OCI-LY7 (cell line): ENCODE results near the gene TSPAN10. TPM values are rescaled to one million over a fixed set of nuclear protein-coding genes. Genes with fewer than 3 reads are reported as not detected.

Experiments used
- BruUV-seq: library from RNA; stranded (reverse); fragments of 400-500 nt; replicated peaks from 2 replicates; lab custom pipeline; 2021; lab: Mats Ljungman, UMichigan
- CTCF ChIA-PET: fragments of 300-600 bp; sonication (Branson Sonifier 250); formaldehyde crosslinking; loops from one replicate; lab custom pipeline; 2022; ENCODE audit warnings: antibody characterized with exemption; ENCODE audit not compliant: unreplicated experiment; lab: Charles Lee
- POLR2A ChIA-PET: fragments of 300-600 bp; sonication (Branson Sonifier 250); formaldehyde crosslinking; loops from one replicate; lab custom pipeline; 2022; ENCODE audit warnings: antibody characterized with exemption; lab: Charles Lee
- DNase-seq: peaks from one replicate; pipeline ENCODE4 v3.0.0-alpha.2; 2015; ENCODE audit warnings: low spot score
- H2AFZ ChIP-seq: fragments of 200-600 bp; sonication (generic), shearing (Covaris generic); 2 replicates; pipeline ENCODE4 v1.6.1; 2014; ENCODE audit warnings: mild to moderate bottlenecking, antibody characterized with exemption, low read length, moderate library complexity
- H3K27ac ChIP-seq: fragments of 200-600 bp; sonication (generic); 2 replicates; pipeline ENCODE4 v1.5.1; 2014; ENCODE audit warnings: mixed run types, low read depth, mild to moderate bottlenecking, moderate library complexity, low read length, inconsistent platforms; ENCODE audit not compliant: poor library complexity, severe bottlenecking
- H3K36me3 ChIP-seq: fragments of 200-600 bp; sonication (generic); 2 replicates; pipeline ENCODE4 v1.6.1; 2014; ENCODE audit warnings: mild to moderate bottlenecking, antibody characterized with exemption, low read length, moderate library complexity, mixed read lengths; ENCODE audit not compliant: insufficient read depth
- H3K4me1 ChIP-seq: fragments of 200-600 bp; sonication (generic); 2 replicates; pipeline ENCODE4 v1.5.1; 2014; ENCODE audit warnings: mild to moderate bottlenecking, low read length; ENCODE audit not compliant: insufficient read depth, poor library complexity, severe bottlenecking
- H3K4me2 ChIP-seq: fragments of 200-600 bp; sonication (generic); 2 replicates; pipeline ENCODE4 v1.6.1; 2014; ENCODE audit warnings: mild to moderate bottlenecking, low read length
- H3K4me3 ChIP-seq: fragments of 200-600 bp; sonication (generic); 2 replicates; pipeline ENCODE4 v1.5.1; 2014; ENCODE audit warnings: mild to moderate bottlenecking, low read depth, low read length; ENCODE audit not compliant: poor library complexity, severe bottlenecking
- H3K79me2 ChIP-seq: fragments of 200-600 bp; sonication (generic); 2 replicates; pipeline ENCODE4 v1.6.1; 2016; ENCODE audit warnings: low read depth, mild to moderate bottlenecking, low read length, moderate library complexity, mixed read lengths; ENCODE audit not compliant: insufficient read depth
- H3K9me2 ChIP-seq: fragments of 200-600 bp; sonication (generic); 2 replicates; pipeline ENCODE4 v1.6.1; 2016; ENCODE audit warnings: mild to moderate bottlenecking, low read length, mixed read lengths; ENCODE audit not compliant: insufficient read depth
- H3K9me3 ChIP-seq: fragments of 200-600 bp; sonication (generic); 2 replicates; pipeline ENCODE4 v1.6.1; 2014; ENCODE audit warnings: mild to moderate bottlenecking, mixed run types, low read length, mixed read lengths
- H4K20me1 ChIP-seq: fragments of 200-600 bp; sonication (generic); 2 replicates; pipeline ENCODE4 v1.6.1; 2014; ENCODE audit warnings: mild to moderate bottlenecking, antibody characterized with exemption, low read length, moderate library complexity, mixed read lengths; ENCODE audit not compliant: insufficient read depth
- CTCF ChIP-seq: fragments of 200-600 bp; sonication (generic); conservative IDR thresholded peaks from 2 replicates; pipeline ENCODE4 v1.5.1; 2014; ENCODE audit warnings: mild to moderate bottlenecking, antibody characterized with exemption, low read length, moderate library complexity, mixed read lengths
- EZH2phosphoT487 ChIP-seq: fragments of 200-600 bp; sonication (generic); IDR thresholded peaks from 2 replicates; pipeline ENCODE4 v1.6.1; 2018; ENCODE audit warnings: low read depth, borderline replicate concordance, mild to moderate bottlenecking, mixed run types, antibody characterized with exemption, low read length, moderate library complexity, mixed read lengths
- intact Hi-C: fragments of 100-400 bp; cut with micrococcal nuclease; formaldehyde crosslinking; loops from one replicate; pipeline ENCODE4 v1.10.0; 2022; ENCODE audit not compliant: unreplicated experiment
- total RNA-seq, 2 experiments: library from RNA; depleted of rRNA in 1 of 2; stranded (reverse); fragments of >200 nt in 1 of 2; shearing (Covaris generic) in 1 of 2; gene quantifications; 2 replicates each; pipeline ENCODE4 v1.2.3, GENCODE V29; 2014 to 2022

TSPAN10 gene
- total RNA-seq, 2 experiments from 2014 or later: 0.95 to 2.4 TPM

GRCh38 chr17:81688616-81689015 is 51.6 kb downstream of the TSPAN10 start:
- Histone ChIP-seq H2AFZ (no peak overlapping the region), H3K4me2 (no peak overlapping the region), H3K27ac (no peak overlapping the region), H3K79me2 (peaks cover 25% of the 10 kb centered on the region), H3K4me1 (peaks cover 16% of the 10 kb centered on the region), H3K9me2 (no peaks in the 10 kb centered on the region), H3K36me3 (peaks cover 82% of the 10 kb centered on the region), H3K4me3 (no peak overlapping the region), H3K9me3 (no peaks in the 10 kb centered on the region), H4K20me1 (no peaks in the 10 kb centered on the region; the same call in 1 of the 2 replicates)
- DNase-seq: no peak
- intact Hi-C loops: no loop called here
- ChIA-PET POLR2A (no interaction called here), CTCF (no interaction called here)
- BruUV-seq: no TSS peak
- TF ChIP-seq EZH2phosphoT487 (no peak), CTCF (no peak)

GRCh38 chr17:81690066-81690465 is 53.1 kb downstream of the TSPAN10 start:
- ChIA-PET POLR2A (no interaction called here), CTCF (no interaction called here)
- intact Hi-C loops: no loop called here
- Histone ChIP-seq H3K9me2 (no peaks in the 10 kb centered on the region), H3K4me1 (peaks cover 9% of the 10 kb centered on the region), H3K27ac (no peak overlapping the region), H3K9me3 (no peaks in the 10 kb centered on the region), H2AFZ (no peak overlapping the region), H4K20me1 (no peaks in the 10 kb centered on the region; the same call in 1 of the 2 replicates), H3K4me2 (no peak overlapping the region), H3K36me3 (peaks cover 97% of the 10 kb centered on the region), H3K79me2 (peaks cover 14% of the 10 kb centered on the region), H3K4me3 (no peak overlapping the region)
- no TSS peak for BruUV-seq
- no peak for DNase-seq
- no peak for TF ChIP-seq EZH2phosphoT487

GRCh38 chr17:81690549-81690948 is 53.6 kb downstream of the TSPAN10 start:
- Histone ChIP-seq H3K36me3 (peaks cover 98% of the 10 kb centered on the region), H2AFZ (no peak overlapping the region), H3K79me2 (peaks cover 9% of the 10 kb centered on the region), H3K4me2 (no peak overlapping the region), H3K9me3 (no peaks in the 10 kb centered on the region), H3K27ac (no peak overlapping the region), H3K9me2 (no peaks in the 10 kb centered on the region), H3K4me3 (no peak overlapping the region), H4K20me1 (no peaks in the 10 kb centered on the region; the same call in 1 of the 2 replicates), H3K4me1 (peaks cover 4% of the 10 kb centered on the region)
- ChIA-PET POLR2A (no interaction called here), CTCF (no interaction called here)
- intact Hi-C loops: no loop called here
- no TSS peak for BruUV-seq
- DNase-seq: no peak
- TF ChIP-seq CTCF (no peak), EZH2phosphoT487 (no peak)
